GM23338 (cell line): ENCODE measurements around the gene ZBTB7C. TPM values are rescaled to one million over a fixed set of nuclear protein-coding genes. Genes with fewer than 3 reads are reported as not detected.

Source experiments
- ATAC-seq: fragments of 200-7000 bp; cut with Tn5 transposase; 3 replicates; pipeline ENCODE4 v1.9.1; 2020
- DNase-seq: peaks from one replicate; pipeline ENCODE4 v3.0.0-alpha.2; 2015; ENCODE audit warnings: low spot score
- H2AFZ ChIP-seq: fragments of 200-600 bp; sonication (generic); 2 replicates; pipeline ENCODE4 v1.8.0; 2016; ENCODE audit warnings: antibody characterized with exemption, mild to moderate bottlenecking, moderate library complexity
- H3F3A ChIP-seq: fragments of 200-600 bp; sonication (generic); replicated peaks from 2 replicates; pipeline ENCODE4 v1.8.0; 2017; ENCODE audit warnings: antibody characterized with exemption, mixed run types, low read depth
- H3K27ac ChIP-seq: fragments of 200-600 bp; sonication (generic); 2 replicates; pipeline ENCODE4 v1.6.1; 2016; ENCODE audit warnings: low read depth
- H3K27me3 ChIP-seq: fragments of 200-600 bp; sonication (generic); 2 replicates; pipeline ENCODE4 v1.8.0; 2016; ENCODE audit warnings: mild to moderate bottlenecking, mixed run types, moderate library complexity; ENCODE audit not compliant: insufficient read depth
- H3K36me3 ChIP-seq: fragments of 200-600 bp; sonication (generic); 2 replicates; pipeline ENCODE4 v1.8.0; 2016; ENCODE audit warnings: mild to moderate bottlenecking; ENCODE audit not compliant: insufficient read depth
- H3K4me1 ChIP-seq: fragments of 200-600 bp; sonication (generic); 2 replicates; pipeline ENCODE4 v1.8.0; 2016; ENCODE audit warnings: mild to moderate bottlenecking, moderate library complexity; ENCODE audit not compliant: insufficient read depth
- H3K4me2 ChIP-seq: fragments of 200-600 bp; sonication (generic); 2 replicates; pipeline ENCODE4 v1.7.1; 2017; ENCODE audit warnings: mixed run types
- H3K4me3 ChIP-seq: fragments of 200-600 bp; sonication (generic); 2 replicates; pipeline ENCODE4 v1.6.1; 2016; ENCODE audit warnings: mixed run types
- H3K79me2 ChIP-seq: fragments of 200-600 bp; sonication (generic); replicated peaks from 2 replicates; pipeline ENCODE4 v1.8.0; 2017; ENCODE audit warnings: mild to moderate bottlenecking; ENCODE audit not compliant: insufficient read depth
- H3K9me2 ChIP-seq: fragments of 200-600 bp; sonication (generic); 2 replicates; pipeline ENCODE4 v1.8.0; 2017; ENCODE audit not compliant: insufficient read depth
- H4K20me1 ChIP-seq: fragments of 200-600 bp; sonication (generic); replicated peaks from 2 replicates; pipeline ENCODE4 v1.8.0; 2017; ENCODE audit warnings: mild to moderate bottlenecking; ENCODE audit not compliant: insufficient read depth
- H3K27ac Mint-ChIP-seq: 2 replicates; pipeline ENCODE4 v1.8.0; 2020; ENCODE audit warnings: inconsistent platforms, mild to moderate bottlenecking, moderate library complexity, mixed read lengths
- H3K27me3 Mint-ChIP-seq: 3 replicates; pipeline ENCODE4 v1.8.0; 2022; ENCODE audit warnings: low read depth, mild to moderate bottlenecking, moderate library complexity, mixed read lengths, inconsistent platforms; ENCODE audit not compliant: insufficient read depth, poor library complexity
- H3K36me3 Mint-ChIP-seq: 3 replicates; pipeline ENCODE4 v1.8.0; 2021; ENCODE audit warnings: low read depth, mild to moderate bottlenecking, inconsistent platforms, moderate library complexity, mixed read lengths
- H3K4me1 Mint-ChIP-seq: 3 replicates; pipeline ENCODE4 v1.8.0; 2020; ENCODE audit warnings: mild to moderate bottlenecking, inconsistent platforms, mixed read lengths
- H3K4me3 Mint-ChIP-seq: 3 replicates; pipeline ENCODE4 v1.8.0; 2021; ENCODE audit warnings: moderate library complexity, mild to moderate bottlenecking, inconsistent platforms, mixed read lengths
- H3K9me3 Mint-ChIP-seq: 3 replicates; pipeline ENCODE4 v1.8.0; 2020; ENCODE audit warnings: moderate library complexity, mild to moderate bottlenecking, inconsistent platforms, mixed read lengths
- CREB1 ChIP-seq: fragments of 250-450 bp; sonication (Bioruptor Pico); IDR thresholded peaks from 2 replicates; pipeline ENCODE4 v1.5.0; 2020; ENCODE audit warnings: low read depth, mild to moderate bottlenecking, moderate library complexity
- EZH2 ChIP-seq: fragments of 200-600 bp; sonication (generic); IDR thresholded peaks from one replicate; pipeline ENCODE4 v1.8.0; 2017; ENCODE audit warnings: antibody characterized with exemption, mild to moderate bottlenecking, low read depth; ENCODE audit not compliant: unreplicated experiment
- EZH2phosphoT487 ChIP-seq: fragments of 200-600 bp; sonication (generic); IDR thresholded peaks from one replicate; pipeline ENCODE4 v1.8.1; 2018; ENCODE audit warnings: antibody characterized with exemption; ENCODE audit not compliant: unreplicated experiment
- JUNB ChIP-seq: IDR thresholded peaks from one replicate; pipeline ENCODE4 v1.6.1; 2016; ENCODE audit warnings: antibody characterized with exemption; ENCODE audit not compliant: unreplicated experiment
- NANOG ChIP-seq: IDR thresholded peaks from 2 replicates; pipeline ENCODE4 v1.6.1; 2016; ENCODE audit warnings: antibody characterized with exemption, borderline replicate concordance
- POLR2AphosphoS5 ChIP-seq: IDR thresholded peaks from 2 replicates; pipeline ENCODE4 v1.6.1; 2016; ENCODE audit warnings: antibody characterized with exemption, low read depth
- STAT1 ChIP-seq: IDR thresholded peaks from one replicate; pipeline ENCODE4 v1.6.1; 2016; ENCODE audit warnings: antibody characterized with exemption; ENCODE audit not compliant: unreplicated experiment
- ZNF114 ChIP-seq: fragments of 250-450 bp; sonication (Bioruptor Pico); IDR thresholded peaks from 2 replicates; pipeline ENCODE4 v1.5.0; 2020; ENCODE audit warnings: mild to moderate bottlenecking, moderate library complexity
- ZNF331 ChIP-seq: fragments of 250-450 bp; sonication (Bioruptor Pico); IDR thresholded peaks from 2 replicates; pipeline ENCODE4 v1.5.0; 2020; ENCODE audit warnings: low read depth, mild to moderate bottlenecking, moderate library complexity
- polyA plus RNA-seq: library from polyadenylated mRNA; unstranded; fragments of >200 nt; fragmentation: Nextera tagmentation; extraction: Ambion mirVana; gene quantifications from 2 replicates; pipeline ENCODE4 v1.2.1, GENCODE V29; 2016
- total RNA-seq: library from RNA; depleted of rRNA; stranded (reverse); fragments of >200 nt; shearing (Covaris generic); gene quantifications from 2 replicates; pipeline ENCODE4 v1.2.3, GENCODE V29; 2014
- TF ChIP-seq, protein P1 (sequence below), 2 experiments: fragments of 200-600 bp in 1 of 2; sonication (generic) in 1 of 2; conservative IDR thresholded peaks; 2 replicates each; pipeline versions ENCODE4 v1.5.1 to v1.6.1; 2016 to 2017; ENCODE audit warnings: antibody characterized with exemption in 2 of 2, low read depth in 2 of 2, mild to moderate bottlenecking in 2 of 2, moderate library complexity in 1 of 2
- TF ChIP-seq, protein P2 (sequence below): IDR thresholded peaks from one replicate; pipeline ENCODE4 v1.6.1; 2018; ENCODE audit warnings: antibody characterized with exemption; ENCODE audit not compliant: unreplicated experiment
- TF ChIP-seq, protein P3 (sequence below): fragments of 250-450 bp; sonication (Bioruptor Pico); IDR thresholded peaks from 2 replicates; pipeline ENCODE4 v1.5.0; 2020; ENCODE audit warnings: mild to moderate bottlenecking, moderate library complexity
- TF ChIP-seq, protein P4 (sequence below): IDR thresholded peaks from 2 replicates; pipeline ENCODE4 v1.6.1; 2016; ENCODE audit warnings: antibody characterized with exemption

ZBTB7C gene
- total and polyA plus RNA-seq, 2 experiments from 2014 or later = 0.03 to 0.14 TPM

DNA sequence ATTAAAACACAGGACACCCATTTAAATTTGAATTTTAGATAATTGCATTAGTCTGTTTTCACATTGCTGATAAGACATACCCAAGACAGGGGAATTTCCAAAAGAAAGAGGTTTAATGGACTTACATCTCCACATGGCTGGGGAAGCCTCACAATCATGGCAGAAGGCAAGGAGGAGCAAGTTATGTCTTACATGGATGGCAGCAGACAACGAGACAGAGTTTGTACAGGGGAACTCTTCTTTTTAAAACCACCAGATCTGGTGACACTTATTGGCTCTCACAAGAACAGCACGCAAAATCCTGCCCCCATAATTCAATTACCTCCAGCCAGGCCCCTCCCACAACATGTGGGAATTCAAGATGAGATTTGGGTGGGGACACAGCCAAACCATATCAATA is 398.9 kb downstream of the ZBTB7C start:
- H3K36me3 ChIP-seq = no peaks in the 10 kb centered on the region
- Mint-ChIP-seq H3K27ac (no peak overlapping the region), H3K4me1 (peaks cover 35% of the 10 kb centered on the region), H3K36me3 (peaks cover 10% of the 10 kb centered on the region), H3K27me3 (peaks cover 14% of the 10 kb centered on the region), H3K9me3 (peaks cover 14% of the 10 kb centered on the region), H3K4me3 (no peak overlapping the region)
- TF ChIP-seq STAT1 (no peak), JUNB (no peak), EZH2 (no peak), EZH2phosphoT487 (no peak), CREB1 (CRISPR knock-in tag) (no peak), NANOG (no peak), ZNF331 (no peak), POLR2AphosphoS5 (no peak), ZNF114 (CRISPR knock-in tag) (no peak)
- TF ChIP-seq, protein P1, sequence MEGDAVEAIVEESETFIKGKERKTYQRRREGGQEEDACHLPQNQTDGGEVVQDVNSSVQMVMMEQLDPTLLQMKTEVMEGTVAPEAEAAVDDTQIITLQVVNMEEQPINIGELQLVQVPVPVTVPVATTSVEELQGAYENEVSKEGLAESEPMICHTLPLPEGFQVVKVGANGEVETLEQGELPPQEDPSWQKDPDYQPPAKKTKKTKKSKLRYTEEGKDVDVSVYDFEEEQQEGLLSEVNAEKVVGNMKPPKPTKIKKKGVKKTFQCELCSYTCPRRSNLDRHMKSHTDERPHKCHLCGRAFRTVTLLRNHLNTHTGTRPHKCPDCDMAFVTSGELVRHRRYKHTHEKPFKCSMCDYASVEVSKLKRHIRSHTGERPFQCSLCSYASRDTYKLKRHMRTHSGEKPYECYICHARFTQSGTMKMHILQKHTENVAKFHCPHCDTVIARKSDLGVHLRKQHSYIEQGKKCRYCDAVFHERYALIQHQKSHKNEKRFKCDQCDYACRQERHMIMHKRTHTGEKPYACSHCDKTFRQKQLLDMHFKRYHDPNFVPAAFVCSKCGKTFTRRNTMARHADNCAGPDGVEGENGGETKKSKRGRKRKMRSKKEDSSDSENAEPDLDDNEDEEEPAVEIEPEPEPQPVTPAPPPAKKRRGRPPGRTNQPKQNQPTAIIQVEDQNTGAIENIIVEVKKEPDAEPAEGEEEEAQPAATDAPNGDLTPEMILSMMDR (conservative IDR thresholded peaks at IDR 0.05; ENCODE audit: low read depth in 2 of 2) = no peak
- TF ChIP-seq, protein P2, sequence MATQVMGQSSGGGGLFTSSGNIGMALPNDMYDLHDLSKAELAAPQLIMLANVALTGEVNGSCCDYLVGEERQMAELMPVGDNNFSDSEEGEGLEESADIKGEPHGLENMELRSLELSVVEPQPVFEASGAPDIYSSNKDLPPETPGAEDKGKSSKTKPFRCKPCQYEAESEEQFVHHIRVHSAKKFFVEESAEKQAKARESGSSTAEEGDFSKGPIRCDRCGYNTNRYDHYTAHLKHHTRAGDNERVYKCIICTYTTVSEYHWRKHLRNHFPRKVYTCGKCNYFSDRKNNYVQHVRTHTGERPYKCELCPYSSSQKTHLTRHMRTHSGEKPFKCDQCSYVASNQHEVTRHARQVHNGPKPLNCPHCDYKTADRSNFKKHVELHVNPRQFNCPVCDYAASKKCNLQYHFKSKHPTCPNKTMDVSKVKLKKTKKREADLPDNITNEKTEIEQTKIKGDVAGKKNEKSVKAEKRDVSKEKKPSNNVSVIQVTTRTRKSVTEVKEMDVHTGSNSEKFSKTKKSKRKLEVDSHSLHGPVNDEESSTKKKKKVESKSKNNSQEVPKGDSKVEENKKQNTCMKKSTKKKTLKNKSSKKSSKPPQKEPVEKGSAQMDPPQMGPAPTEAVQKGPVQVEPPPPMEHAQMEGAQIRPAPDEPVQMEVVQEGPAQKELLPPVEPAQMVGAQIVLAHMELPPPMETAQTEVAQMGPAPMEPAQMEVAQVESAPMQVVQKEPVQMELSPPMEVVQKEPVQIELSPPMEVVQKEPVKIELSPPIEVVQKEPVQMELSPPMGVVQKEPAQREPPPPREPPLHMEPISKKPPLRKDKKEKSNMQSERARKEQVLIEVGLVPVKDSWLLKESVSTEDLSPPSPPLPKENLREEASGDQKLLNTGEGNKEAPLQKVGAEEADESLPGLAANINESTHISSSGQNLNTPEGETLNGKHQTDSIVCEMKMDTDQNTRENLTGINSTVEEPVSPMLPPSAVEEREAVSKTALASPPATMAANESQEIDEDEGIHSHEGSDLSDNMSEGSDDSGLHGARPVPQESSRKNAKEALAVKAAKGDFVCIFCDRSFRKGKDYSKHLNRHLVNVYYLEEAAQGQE = no peak
- TF ChIP-seq, protein P3, sequence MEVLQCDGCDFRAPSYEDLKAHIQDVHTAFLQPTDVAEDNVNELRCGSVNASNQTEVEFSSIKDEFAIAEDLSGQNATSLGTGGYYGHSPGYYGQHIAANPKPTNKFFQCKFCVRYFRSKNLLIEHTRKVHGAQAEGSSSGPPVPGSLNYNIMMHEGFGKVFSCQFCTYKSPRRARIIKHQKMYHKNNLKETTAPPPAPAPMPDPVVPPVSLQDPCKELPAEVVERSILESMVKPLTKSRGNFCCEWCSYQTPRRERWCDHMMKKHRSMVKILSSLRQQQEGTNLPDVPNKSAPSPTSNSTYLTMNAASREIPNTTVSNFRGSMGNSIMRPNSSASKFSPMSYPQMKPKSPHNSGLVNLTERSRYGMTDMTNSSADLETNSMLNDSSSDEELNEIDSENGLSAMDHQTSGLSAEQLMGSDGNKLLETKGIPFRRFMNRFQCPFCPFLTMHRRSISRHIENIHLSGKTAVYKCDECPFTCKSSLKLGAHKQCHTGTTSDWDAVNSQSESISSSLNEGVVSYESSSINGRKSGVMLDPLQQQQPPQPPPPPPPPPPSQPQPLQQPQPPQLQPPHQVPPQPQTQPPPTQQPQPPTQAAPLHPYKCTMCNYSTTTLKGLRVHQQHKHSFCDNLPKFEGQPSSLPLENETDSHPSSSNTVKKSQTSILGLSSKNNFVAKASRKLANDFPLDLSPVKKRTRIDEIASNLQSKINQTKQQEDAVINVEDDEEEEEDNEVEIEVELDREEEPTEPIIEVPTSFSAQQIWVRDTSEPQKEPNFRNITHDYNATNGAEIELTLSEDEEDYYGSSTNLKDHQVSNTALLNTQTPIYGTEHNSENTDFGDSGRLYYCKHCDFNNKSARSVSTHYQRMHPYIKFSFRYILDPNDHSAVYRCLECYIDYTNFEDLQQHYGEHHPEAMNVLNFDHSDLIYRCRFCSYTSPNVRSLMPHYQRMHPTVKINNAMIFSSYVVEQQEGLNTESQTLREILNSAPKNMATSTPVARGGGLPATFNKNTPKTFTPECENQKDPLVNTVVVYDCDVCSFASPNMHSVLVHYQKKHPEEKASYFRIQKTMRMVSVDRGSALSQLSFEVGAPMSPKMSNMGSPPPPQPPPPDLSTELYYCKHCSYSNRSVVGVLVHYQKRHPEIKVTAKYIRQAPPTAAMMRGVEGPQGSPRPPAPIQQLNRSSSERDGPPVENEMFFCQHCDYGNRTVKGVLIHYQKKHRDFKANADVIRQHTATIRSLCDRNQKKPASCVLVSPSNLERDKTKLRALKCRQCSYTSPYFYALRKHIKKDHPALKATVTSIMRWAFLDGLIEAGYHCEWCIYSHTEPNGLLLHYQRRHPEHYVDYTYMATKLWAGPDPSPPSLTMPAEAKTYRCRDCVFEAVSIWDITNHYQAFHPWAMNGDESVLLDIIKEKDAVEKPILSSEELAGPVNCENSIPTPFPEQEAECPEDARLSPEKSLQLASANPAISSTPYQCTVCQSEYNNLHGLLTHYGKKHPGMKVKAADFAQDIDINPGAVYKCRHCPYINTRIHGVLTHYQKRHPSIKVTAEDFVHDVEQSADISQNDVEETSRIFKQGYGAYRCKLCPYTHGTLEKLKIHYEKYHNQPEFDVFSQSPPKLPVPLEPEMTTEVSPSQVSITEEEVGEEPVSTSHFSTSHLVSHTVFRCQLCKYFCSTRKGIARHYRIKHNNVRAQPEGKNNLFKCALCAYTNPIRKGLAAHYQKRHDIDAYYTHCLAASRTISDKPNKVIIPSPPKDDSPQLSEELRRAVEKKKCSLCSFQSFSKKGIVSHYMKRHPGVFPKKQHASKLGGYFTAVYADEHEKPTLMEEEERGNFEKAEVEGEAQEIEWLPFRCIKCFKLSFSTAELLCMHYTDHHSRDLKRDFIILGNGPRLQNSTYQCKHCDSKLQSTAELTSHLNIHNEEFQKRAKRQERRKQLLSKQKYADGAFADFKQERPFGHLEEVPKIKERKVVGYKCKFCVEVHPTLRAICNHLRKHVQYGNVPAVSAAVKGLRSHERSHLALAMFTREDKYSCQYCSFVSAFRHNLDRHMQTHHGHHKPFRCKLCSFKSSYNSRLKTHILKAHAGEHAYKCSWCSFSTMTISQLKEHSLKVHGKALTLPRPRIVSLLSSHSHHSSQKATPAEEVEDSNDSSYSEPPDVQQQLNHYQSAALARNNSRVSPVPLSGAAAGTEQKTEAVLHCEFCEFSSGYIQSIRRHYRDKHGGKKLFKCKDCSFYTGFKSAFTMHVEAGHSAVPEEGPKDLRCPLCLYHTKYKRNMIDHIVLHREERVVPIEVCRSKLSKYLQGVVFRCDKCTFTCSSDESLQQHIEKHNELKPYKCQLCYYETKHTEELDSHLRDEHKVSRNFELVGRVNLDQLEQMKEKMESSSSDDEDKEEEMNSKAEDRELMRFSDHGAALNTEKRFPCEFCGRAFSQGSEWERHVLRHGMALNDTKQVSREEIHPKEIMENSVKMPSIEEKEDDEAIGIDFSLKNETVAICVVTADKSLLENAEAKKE = no peak
- TF ChIP-seq, protein P4, sequence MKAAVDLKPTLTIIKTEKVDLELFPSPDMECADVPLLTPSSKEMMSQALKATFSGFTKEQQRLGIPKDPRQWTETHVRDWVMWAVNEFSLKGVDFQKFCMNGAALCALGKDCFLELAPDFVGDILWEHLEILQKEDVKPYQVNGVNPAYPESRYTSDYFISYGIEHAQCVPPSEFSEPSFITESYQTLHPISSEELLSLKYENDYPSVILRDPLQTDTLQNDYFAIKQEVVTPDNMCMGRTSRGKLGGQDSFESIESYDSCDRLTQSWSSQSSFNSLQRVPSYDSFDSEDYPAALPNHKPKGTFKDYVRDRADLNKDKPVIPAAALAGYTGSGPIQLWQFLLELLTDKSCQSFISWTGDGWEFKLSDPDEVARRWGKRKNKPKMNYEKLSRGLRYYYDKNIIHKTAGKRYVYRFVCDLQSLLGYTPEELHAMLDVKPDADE = no peak
- DNase-seq = no peak
- H3K27me3 ChIP-seq = peaks cover 9% of the 10 kb centered on the region; the same call in 1 of the 2 replicates
- no peak overlapping the region for H3K4me3 ChIP-seq
- no peak for ATAC-seq
- peaks cover 3% of the 10 kb centered on the region; the same call in 1 of the 2 replicates for H3K9me2 ChIP-seq
- H3K4me2 ChIP-seq = no peak overlapping the region
- H3K4me1 ChIP-seq = peaks cover 22% of the 10 kb centered on the region
- no peak overlapping the region for H2AFZ ChIP-seq
- peaks cover 5% of the 10 kb centered on the region; the same call in 1 of the 2 replicates for H3F3A ChIP-seq
- H4K20me1 ChIP-seq = no peaks in the 10 kb centered on the region
- no peak overlapping the region for H3K27ac ChIP-seq
- H3K79me2 ChIP-seq = no peaks in the 10 kb centered on the region
